K562 (cell line): ENCODE data around the gene STX19. TPM values are rescaled to one million over a fixed set of nuclear protein-coding genes. Genes with fewer than 3 reads are reported as not detected.

Experiments
- ATAC-seq: fragments of 200-7000 bp; cut with Tn5 transposase; 3 replicates; pipeline ENCODE4 v1.9.1; 2020; ENCODE audit warnings: moderate library complexity
- BruUV-seq: library from RNA; stranded (reverse); fragments of 400-500 nt; replicated peaks from 2 replicates; lab custom pipeline; 2021; lab: Mats Ljungman, UMichigan
- CTCF ChIA-PET: fragments of 300-600 bp; formaldehyde crosslinking; extraction: SDS; loops from one replicate; lab custom pipeline; 2021; ENCODE audit warnings: low intra/inter-chr PET ratio; lab: Yijun Ruan, JAX
- POLR2A ChIA-PET: fragments of 300-600, 350-650 bp; sonication (Branson Sonifier 250); formaldehyde crosslinking; extraction: SDS; loops from one replicate; lab custom pipeline; 2021; ENCODE audit warnings: antibody characterized with exemption, inconsistent platforms; lab: Yijun Ruan, JAX
- DNase-seq, 4 experiments: peaks; one replicate each; pipeline versions ENCODE4 v3.0.0 to v3.0.0-alpha.2; 2011 to 2018; ENCODE audit warnings: low spot score in 3 of 4, mixed read lengths in 3 of 4; ENCODE audit errors: extremely low read depth in 1 of 4
- FAIRE-seq: peaks from 2 replicates; lab custom pipeline; 2011; peaks lifted over from hg19 to GRCh38; lab: Jason Lieb, UNC
- H2AFZ ChIP-seq: 2 replicates; pipeline ENCODE4 v1.6.0; 2011; ENCODE audit warnings: low read depth, low read length, control low read depth, inconsistent platforms
- H3K27ac ChIP-seq: fragments of 200-600 bp; 3 replicates; pipeline ENCODE4 v1.8.0; 2011; ENCODE audit warnings: low read depth, mild to moderate bottlenecking, control low read depth, inconsistent platforms, low read length, moderate library complexity, mixed read lengths; ENCODE audit errors: extremely low read depth
- H3K27me3 ChIP-seq, 2 experiments: fragments of 300-600 bp in 1 of 2; 2 replicates in 1 of 2; 3 replicates in 1 of 2; pipeline versions ENCODE4 v1.6.0 to v1.8.0; 2011; ENCODE audit warnings: inconsistent platforms in 2 of 2, low read length in 2 of 2, mild to moderate bottlenecking in 1 of 2, mixed read lengths in 1 of 2, moderate library complexity in 1 of 2; ENCODE audit not compliant: control insufficient read depth in 2 of 2, insufficient read depth in 2 of 2
- H3K36me3 ChIP-seq: fragments of 300-600 bp; 3 replicates; pipeline ENCODE4 v1.8.0; 2011; ENCODE audit warnings: mild to moderate bottlenecking, low read length, inconsistent platforms; ENCODE audit not compliant: control insufficient read depth, insufficient read depth
- H3K4me1 ChIP-seq, 2 experiments: fragments of 200-600 bp in 1 of 2; replicated peaks in 1 of 2; 2 replicates in 1 of 2; 3 replicates in 1 of 2; pipeline versions ENCODE4 v1.5.1 to v1.8.0; 2011; ENCODE audit warnings: inconsistent platforms in 2 of 2, low read length in 2 of 2, mild to moderate bottlenecking in 1 of 2, mixed read lengths in 1 of 2, moderate library complexity in 1 of 2; ENCODE audit not compliant: control insufficient read depth in 2 of 2, insufficient read depth in 2 of 2
- H3K4me2 ChIP-seq: 2 replicates; pipeline ENCODE4 v1.6.1; 2011; ENCODE audit warnings: low read length, control low read depth, inconsistent platforms, mixed read lengths; ENCODE audit not compliant: insufficient read depth
- H3K4me3 ChIP-seq: fragments of 200-600 bp; sonication (generic), shearing (Covaris generic); 2 replicates; pipeline ENCODE4 v1.5.1; 2016; ENCODE audit warnings: control low read depth, inconsistent platforms
- H3K79me2 ChIP-seq: fragments of 200-600 bp; 3 replicates; pipeline ENCODE4 v1.8.0; 2011; ENCODE audit warnings: low read length, inconsistent platforms; ENCODE audit not compliant: control insufficient read depth, insufficient read depth
- H3K9ac ChIP-seq, 2 experiments: 2 replicates each; pipeline versions ENCODE4 v1.6.0 to v1.6.1; 2011; ENCODE audit warnings: low read depth in 2 of 2, low read length in 2 of 2, control low read depth in 1 of 2, inconsistent platforms in 1 of 2, mild to moderate bottlenecking in 1 of 2, mixed read lengths in 1 of 2; ENCODE audit not compliant: insufficient read depth in 1 of 2
- H3K9me1 ChIP-seq: one replicate; pipeline ENCODE4 v1.6.0; 2011; ENCODE audit warnings: inconsistent platforms, mild to moderate bottlenecking, low read length, moderate library complexity; ENCODE audit not compliant: control insufficient read depth, insufficient read depth
- H3K9me3 ChIP-seq: replicated peaks from 2 replicates; pipeline ENCODE4 v1.5.1; 2011; ENCODE audit warnings: low read depth, low read length, inconsistent platforms; ENCODE audit not compliant: control insufficient read depth, insufficient read depth
- H4K20me1 ChIP-seq: replicated peaks from 2 replicates; pipeline ENCODE4 v1.6.1; 2011; ENCODE audit warnings: low read length, inconsistent platforms, mixed read lengths; ENCODE audit not compliant: control insufficient read depth, insufficient read depth
- ATF7 ChIP-seq: fragments of 450-650 bp; IDR thresholded peaks from 2 replicates; pipeline ENCODE4 v1.7.1; 2014; ENCODE audit warnings: mild to moderate bottlenecking, moderate library complexity
- GTF2B ChIP-seq: IDR thresholded peaks from 2 replicates; pipeline ENCODE4 v1.6.1; 2011; ENCODE audit not compliant: insufficient read length; ENCODE audit errors: extremely low read depth
- MCM2 ChIP-seq: fragments of 450-650 bp; IDR thresholded peaks from 2 replicates; pipeline ENCODE4 v1.6.1; 2017; ENCODE audit warnings: low read depth, mild to moderate bottlenecking
- NFYB ChIP-seq: IDR thresholded peaks from 2 replicates; pipeline ENCODE4 v1.6.1; 2011; ENCODE audit warnings: mild to moderate bottlenecking, moderate library complexity; ENCODE audit not compliant: insufficient read length; ENCODE audit errors: extremely low read depth
- PHTF2 ChIP-seq: fragments of 250-450 bp; sonication (Bioruptor Pico); IDR thresholded peaks from 2 replicates; pipeline ENCODE4 v1.5.0; 2021; ENCODE audit warnings: mild to moderate bottlenecking
- SRF ChIP-seq, 2 experiments: fragments of 250-450, 450-650 bp in 1 of 2; sonication (Bioruptor Pico) in 1 of 2; sonication (generic) in 1 of 2; formaldehyde crosslinking; IDR thresholded peaks; 2 replicates each; pipeline versions ENCODE4 v1.5.0 to v1.5.1; 2020 to 2022; ENCODE audit warnings: mild to moderate bottlenecking in 1 of 2, missing genetic modification reagents in 1 of 2
- TAF1 ChIP-seq: IDR thresholded peaks from 2 replicates; pipeline ENCODE4 v1.6.1; 2011; ENCODE audit warnings: mild to moderate bottlenecking, low read length, moderate library complexity; ENCODE audit not compliant: insufficient read depth, control insufficient read depth, severe bottlenecking; ENCODE audit errors: extremely low read depth
- THRAP3 ChIP-seq: fragments of 450-650 bp; IDR thresholded peaks from 2 replicates; pipeline ENCODE4 v1.6.1; 2016; ENCODE audit warnings: mild to moderate bottlenecking, inconsistent platforms, borderline replicate concordance
- U2AF2 ChIP-seq: fragments of 200-400 bp; formaldehyde crosslinking; optimal IDR thresholded peaks from 2 replicates; pipeline ENCODE3; 2017; ENCODE audit warnings: low read depth, mild to moderate bottlenecking, low read length
- YBX1 ChIP-seq: fragments of 450-650 bp; IDR thresholded peaks from 2 replicates; pipeline ENCODE4 v1.7.1; 2016; ENCODE audit warnings: mild to moderate bottlenecking
- ZBTB8A ChIP-seq: fragments of 450-650 bp; IDR thresholded peaks from 2 replicates; pipeline ENCODE4 v1.6.1; 2018; ENCODE audit warnings: mild to moderate bottlenecking, moderate library complexity; ENCODE audit not compliant: partially characterized antibody
- ZNF512 ChIP-seq: IDR thresholded peaks from 2 replicates; pipeline ENCODE4 v1.6.1; 2016; ENCODE audit warnings: missing genetic modification characterization, missing compliant biosample characterization
- ZNF583 ChIP-seq: fragments of 250-450 bp; sonication (Bioruptor Pico); IDR thresholded peaks from 2 replicates; pipeline ENCODE4 v1.4.0; 2020
- ZNF780A ChIP-seq: fragments of 250-450 bp; sonication (Bioruptor Pico); IDR thresholded peaks from 2 replicates; pipeline ENCODE4 v1.5.0; 2021; ENCODE audit warnings: mild to moderate bottlenecking
- WGBS: fragments of 100-300 bp; shearing (Covaris generic); methylation state at CpG from one replicate; pipeline ENCODE4 v1.1.6; 2016; ENCODE audit warnings: low coverage, mixed read lengths; ENCODE audit not compliant: insufficient coverage; ENCODE audit errors: missing lambda C conversion rate; 5-methylcytosine and 5-hydroxymethylcytosine counted together
- in situ Hi-C: fragments of 300-500 bp; cut with MboI; formaldehyde crosslinking; loops from 4 replicates; pipeline ENCODE4 v1.15.0; 2018; ENCODE audit warnings: inconsistent platforms, mixed read lengths
- intact Hi-C: fragments of 100-400 bp; cut with micrococcal nuclease; formaldehyde crosslinking; loops from 2 replicates; pipeline ENCODE4 v1.14.2; 2022
- polyA plus RNA-seq, 8 experiments: library from polyadenylated mRNA; depleted of rRNA in 4 of 8; stranded (reverse) in 5 of 8; unstranded in 3 of 8; fragments of >200 nt; fragmentation: Nextera tagmentation in 2 of 8; fragmentation: Illumina TruSeq in 1 of 8; extraction: Ambion mirVana in 2 of 8; extraction: Trizol in 1 of 8; gene quantifications; 2 replicates each; pipeline versions ENCODE4 v1.2.1 to v1.2.3, GENCODE V29; 2011 to 2014; ENCODE audit warnings: inconsistent platforms in 1 of 8, missing spikeins in 1 of 8
- total RNA-seq, 7 experiments: library from RNA; depleted of rRNA in 6 of 7; stranded (reverse); fragments of >200 nt in 6 of 7; fragmentation: Illumina TruSeq in 2 of 7; extraction: Trizol in 2 of 7; gene quantifications; 2 replicates each; pipeline versions ENCODE4 v1.2.1 to v1.2.3, GENCODE V29; 2011 to 2021; ENCODE audit warnings: low replicate concordance in 1 of 7

Gene STX19
- total and polyA plus RNA-seq, 9 of the 15 experiments (the other 6 are each of a cell fraction or from before 2014, with no cell fraction given), result 0.04 TPM; not detected in 8

- TF ChIP-seq ZBTB8A (no peak), GTF2B (no peak), THRAP3 (no peak)
These were observed 42.0 kb upstream of the STX19 start (continued) for GRCh38 chr3:94070341-94070911.

GRCh38 chr3:94069194-94069813 lies 40.9 kb upstream of the STX19 start:
- BruUV-seq, result no TSS peak
- no peaks in the 10 kb centered on the region for H4K20me1 ChIP-seq
- in situ Hi-C loops (no loop called here), intact Hi-C loops (loop anchor here (1.0 to 10.0 kb wide), 2 partner anchors 65 to 205 kb away; no protein-coding TSS in a partner anchor)
- FAIRE-seq, result no peak
- no peak overlapping the region for H3K9ac ChIP-seq
- CTCF ChIA-PET, result interaction anchor here (1.3 kb wide), 1 partner anchor 65 kb away, joined by 7 read pairs; no protein-coding TSS in a partner anchor
- H2AFZ ChIP-seq, result no peak overlapping the region
- H3K4me3 ChIP-seq, result no peak overlapping the region
- ATAC-seq, result no peak
- peaks cover 17% of the 10 kb centered on the region for H3K36me3 ChIP-seq
- peaks cover 12% of the 10 kb centered on the region for H3K79me2 ChIP-seq
- 19% methylated on average over 4 of the region's 4 CpGs for WGBS
- no peak overlapping the region for H3K4me2 ChIP-seq
- POLR2A ChIA-PET, result no interaction called here
- no peaks in the 10 kb centered on the region for H3K27me3 ChIP-seq
- H3K9me1 ChIP-seq, result no peaks in the 10 kb centered on the region
- H3K4me1 ChIP-seq, result peaks cover 0 to 4% of the 10 kb centered on the region in 2 experiments; a peak in 2 of 5 replicates
- no peaks in the 10 kb centered on the region for H3K9me3 ChIP-seq
- no peak overlapping the region for H3K27ac ChIP-seq
- no peak for DNase-seq
- TF ChIP-seq ZNF583, result no peak
- no peak for TF ChIP-seq TAF1
- no peak for TF ChIP-seq PHTF2 (CRISPR knock-in tag)
- no peak for TF ChIP-seq SRF (CRISPR knock-in tag; IDR thresholded peaks at IDR 0.05)
- no peak for TF ChIP-seq YBX1
- TF ChIP-seq U2AF2, result no peak
- no peak for TF ChIP-seq ZNF512
- TF ChIP-seq ZNF780A (CRISPR knock-in tag), result no peak
- TF ChIP-seq ATF7, result no peak
- no peak for TF ChIP-seq MCM2
- TF ChIP-seq NFYB, result no peak
